Astrocyte of the spinal cord (primary cell): ENCODE results near the gene KLHL28.

Experiments
- DNase-seq: peaks from one replicate; pipeline ENCODE4 v3.0.0; 2011; ENCODE audit warnings: low read depth, low spot score
- H3K4me3 ChIP-seq: 2 replicates; pipeline ENCODE4 v1.5.1; 2011; ENCODE audit warnings: low read depth, mild to moderate bottlenecking, low read length, moderate library complexity
- CTCF ChIP-seq: IDR thresholded peaks from 2 replicates; pipeline ENCODE4 v1.5.1; 2012; ENCODE audit warnings: low read depth, mild to moderate bottlenecking, low read length, inconsistent platforms
- in situ Hi-C: cut with HindIII; loops from 2 replicates; pipeline ENCODE4 v1.10.0; 2017; ENCODE audit warnings: low sequenced_read_pairs

Gene KLHL28

GRCh38 chr14:44942436-44942835 is 19.3 kb downstream of the KLHL28 start:
- no peak for TF ChIP-seq CTCF
- in situ Hi-C loops: no loop called here
- no peak for DNase-seq
- no peak overlapping the region for H3K4me3 ChIP-seq

GRCh38 chr14:44941591-44941990 is 20.2 kb downstream of the KLHL28 start:
- DNase-seq: no peak
- no peak overlapping the region for H3K4me3 ChIP-seq
- no peak for TF ChIP-seq CTCF
- in situ Hi-C loops: no loop called here

GRCh38 chr14:44940944-44941343 is 20.8 kb downstream of the KLHL28 start:
- no peak for DNase-seq
- no peak for TF ChIP-seq CTCF
- in situ Hi-C loops: no loop called here
- no peak overlapping the region for H3K4me3 ChIP-seq

- no peak overlapping the region for H3K4me3 ChIP-seq
- no peak for DNase-seq
- in situ Hi-C loops: no loop called here
- TF ChIP-seq CTCF: no peak
Measured at GRCh38 chr14:44940211-44940610, 21.5 kb downstream of the KLHL28 start.

- TF ChIP-seq CTCF: no peak
- in situ Hi-C loops: no loop called here
- no peak overlapping the region for H3K4me3 ChIP-seq
- DNase-seq: no peak
Measured at GRCh38 chr14:44937547-44937946, 24.2 kb downstream of the KLHL28 start.

GRCh38 chr14:44935155-44935554 is 26.6 kb downstream of the KLHL28 start:
- TF ChIP-seq CTCF: no peak
- in situ Hi-C loops: no loop called here
- DNase-seq: no peak
- no peak overlapping the region for H3K4me3 ChIP-seq

- TF ChIP-seq CTCF: no peak
- H3K4me3 ChIP-seq: no peak overlapping the region
- in situ Hi-C loops: no loop called here
- DNase-seq: no peak
Measured at GRCh38 chr14:44928793-44929192, 33.0 kb downstream of the KLHL28 start.
